Neural cell (in vitro differentiated cells): ENCODE results near the gene CRIM1.

Source experiments
- CTCF ChIP-seq: fragments of 450-650 bp; IDR thresholded peaks from 2 replicates; pipeline ENCODE4 v1.5.1; 2014; ENCODE audit warnings: antibody characterized with exemption, mild to moderate bottlenecking, moderate library complexity; ENCODE audit not compliant: poor library complexity, severe bottlenecking
- MXI1 ChIP-seq: fragments of 450-650 bp; conservative IDR thresholded peaks from 2 replicates; pipeline ENCODE4 v1.6.1; 2014; ENCODE audit warnings: antibody characterized with exemption, mild to moderate bottlenecking; ENCODE audit not compliant: poor library complexity, severe bottlenecking
- POLR2AphosphoS5 ChIP-seq: IDR thresholded peaks from 2 replicates; pipeline ENCODE4 v1.6.1; 2012

- TF ChIP-seq CTCF (no peak), MXI1 (no peak), POLR2AphosphoS5 (no peak)
Observed at GRCh38 chr2:36547906-36548305, 192.3 kb downstream of the CRIM1 start.
